Activated naive CD8-positive, alpha-beta T cell (primary cell): ENCODE results near the gene CCT3.

Source experiments
- H3K27ac Mint-ChIP-seq: one replicate; pipeline ENCODE4 v1.8.0; 2021; ENCODE audit warnings: mixed read lengths
- H3K27me3 Mint-ChIP-seq: one replicate; pipeline ENCODE4 v1.8.0; 2021; ENCODE audit warnings: mixed read lengths
- H3K36me3 Mint-ChIP-seq: one replicate; pipeline ENCODE4 v1.8.0; 2021; ENCODE audit warnings: mixed read lengths
- H3K4me1 Mint-ChIP-seq: one replicate; pipeline ENCODE4 v1.8.0; 2021; ENCODE audit warnings: low read depth, mixed read lengths
- H3K4me3 Mint-ChIP-seq: one replicate; pipeline ENCODE4 v1.8.0; 2021; ENCODE audit warnings: mild to moderate bottlenecking, mixed read lengths
- H3K9me3 Mint-ChIP-seq: one replicate; pipeline ENCODE4 v1.8.0; 2021; ENCODE audit warnings: low read depth, mixed read lengths

The CCT3 gene

DNA sequence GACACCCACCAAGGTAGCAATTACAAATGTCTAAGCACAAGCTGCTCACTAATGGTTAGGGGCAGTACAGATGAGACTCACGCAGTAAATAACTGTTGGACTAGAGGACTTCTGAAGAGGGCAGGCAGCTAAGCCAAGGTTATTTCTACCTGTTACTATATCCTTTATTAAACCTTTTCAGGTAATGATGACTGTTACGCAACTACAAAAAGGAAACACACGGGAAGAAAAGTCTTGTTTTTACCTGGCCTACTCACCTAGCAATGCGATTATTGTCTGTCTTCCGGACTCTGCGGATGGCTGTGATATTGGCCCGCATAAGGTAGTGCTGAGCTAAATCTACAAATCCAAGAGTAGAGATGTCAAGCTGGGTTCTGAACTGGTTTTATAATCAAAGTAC is 21.2 kb downstream of the CCT3 start:
- Mint-ChIP-seq H3K4me3 (no peak overlapping the region), H3K36me3 (peaks cover 5% of the 10 kb centered on the region), H3K4me1 (peaks cover 2% of the 10 kb centered on the region), H3K27me3 (no peaks in the 10 kb centered on the region), H3K27ac (no peak overlapping the region), H3K9me3 (no peaks in the 10 kb centered on the region)

DNA sequence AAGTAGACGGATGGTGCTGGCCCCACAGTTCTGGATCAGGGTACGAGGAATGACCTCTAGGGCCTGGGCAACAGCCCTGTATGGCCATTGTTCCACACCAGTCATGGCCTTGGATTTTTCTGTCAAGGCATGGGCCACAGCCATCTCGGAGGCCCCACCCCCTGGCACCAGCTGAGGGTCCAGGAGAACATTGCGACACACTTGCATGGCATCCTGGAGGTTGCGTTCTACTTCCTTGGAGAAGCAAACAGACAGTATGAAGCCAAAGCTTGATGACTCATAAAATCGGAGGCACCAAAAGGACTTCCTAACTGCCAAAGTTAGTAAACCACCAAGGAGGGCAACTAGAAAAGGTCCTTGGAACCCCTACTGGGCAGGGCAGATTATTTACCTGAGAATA is 27.1 kb downstream of the CCT3 start:
- Mint-ChIP-seq H3K9me3 (no peaks in the 10 kb centered on the region), H3K4me3 (no peak overlapping the region), H3K4me1 (no peaks in the 10 kb centered on the region), H3K27ac (no peak overlapping the region), H3K27me3 (no peaks in the 10 kb centered on the region), H3K36me3 (peaks cover 5% of the 10 kb centered on the region)

- H3K27ac Mint-ChIP-seq = peak overlapping the region; percentile 2
- H3K36me3 Mint-ChIP-seq = peaks cover 5% of the 10 kb centered on the region
- no peaks in the 10 kb centered on the region for H3K27me3 Mint-ChIP-seq
- no peak overlapping the region for H3K4me3 Mint-ChIP-seq
- no peaks in the 10 kb centered on the region for H3K9me3 Mint-ChIP-seq
- H3K4me1 Mint-ChIP-seq = no peaks in the 10 kb centered on the region
Observed at GRCh38 chr1:156308078-156308477, 30.0 kb downstream of the CCT3 start.

GRCh38 chr1:156305215-156305614 is 32.9 kb downstream of the CCT3 start:
- Mint-ChIP-seq H3K36me3 (peaks cover 2% of the 10 kb centered on the region), H3K27me3 (no peaks in the 10 kb centered on the region), H3K4me1 (no peaks in the 10 kb centered on the region), H3K9me3 (no peaks in the 10 kb centered on the region), H3K4me3 (no peak overlapping the region), H3K27ac (no peak overlapping the region)

- Mint-ChIP-seq H3K27me3 (no peaks in the 10 kb centered on the region), H3K36me3 (peaks cover 2% of the 10 kb centered on the region), H3K27ac (no peak overlapping the region), H3K9me3 (no peaks in the 10 kb centered on the region), H3K4me3 (no peak overlapping the region), H3K4me1 (no peaks in the 10 kb centered on the region)
Observed at GRCh38 chr1:156303241-156303640, 34.9 kb downstream of the CCT3 start.

DNA sequence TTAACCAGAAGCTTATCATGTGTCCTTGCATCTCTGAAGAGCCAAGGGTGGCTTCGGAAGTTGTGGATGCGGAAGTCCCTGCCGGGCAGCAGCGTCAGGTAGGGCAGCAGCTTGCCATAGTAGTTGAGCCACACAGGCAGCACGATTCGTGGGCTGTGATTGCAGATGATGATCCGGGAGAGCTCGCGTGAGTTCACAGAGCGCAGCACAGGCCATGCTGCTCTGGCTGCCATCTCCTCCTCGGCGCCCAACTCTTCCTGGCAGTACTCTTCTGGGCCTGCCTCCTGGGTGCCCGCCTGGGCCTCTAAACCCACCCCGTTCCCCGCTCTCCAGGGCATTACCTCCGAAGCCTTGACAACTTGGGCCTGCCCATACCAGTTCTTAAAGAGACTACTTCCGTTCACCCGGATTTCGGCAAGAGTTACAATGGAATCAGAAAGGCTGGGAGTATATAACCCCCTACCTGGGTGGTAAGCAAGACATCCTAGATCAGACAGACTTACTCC is 39.2 kb downstream of the CCT3 start, which contains the start of gene VHLL:
TSS of gene VHLL (minus strand) at position 456 of the 506 bp plus-strand sequence. CDS start at position 338, 118 bp downstream.
- Mint-ChIP-seq H3K27me3 (no peaks in the 10 kb centered on the region), H3K4me1 (peaks cover 16% of the 10 kb centered on the region), H3K9me3 (no peaks in the 10 kb centered on the region), H3K27ac (no peak within 1 kb of the TSS), H3K36me3 (no peaks in the 10 kb centered on the region), H3K4me3 (no peak within 1 kb of the TSS)

DNA sequence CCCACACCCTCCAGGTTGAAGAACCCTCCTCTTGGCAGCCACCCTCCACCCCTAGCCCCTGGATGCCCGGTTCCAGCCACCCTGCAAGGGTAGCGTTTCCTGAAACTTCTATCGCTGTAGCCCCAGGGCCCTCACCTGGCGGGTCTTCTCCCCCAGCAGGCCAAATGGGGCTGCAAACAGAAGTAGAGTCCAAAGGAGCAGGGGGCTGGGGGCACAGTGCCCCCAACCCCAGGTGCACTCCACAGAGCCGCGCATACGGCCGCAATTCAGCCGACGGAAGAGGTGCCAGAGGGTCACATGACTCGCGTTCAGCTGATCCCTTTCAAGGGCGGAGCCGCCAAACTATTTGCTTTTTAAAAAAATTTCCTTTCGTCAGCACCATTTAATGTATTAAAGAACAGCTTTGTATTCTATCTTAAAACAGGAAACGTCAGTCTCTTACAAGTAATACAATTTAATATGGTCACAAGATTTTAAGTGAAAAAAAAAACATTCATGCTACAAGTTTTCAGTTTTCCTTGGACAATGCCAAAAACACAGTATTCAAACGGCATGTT is 42.6 kb downstream of the CCT3 start, which contains the start of gene GLMP:
TSS of gene GLMP (minus strand) at position 289 of the 557 bp plus-strand sequence. CDS start at position 255, 34 bp downstream.
- Mint-ChIP-seq H3K4me1 (peaks cover 16% of the 10 kb centered on the region), H3K4me3 (peak within 1 kb of the TSS; percentile 89), H3K9me3 (no peaks in the 10 kb centered on the region), H3K27ac (peak within 1 kb of the TSS; percentile 64), H3K27me3 (no peaks in the 10 kb centered on the region), H3K36me3 (no peaks in the 10 kb centered on the region)

- no peaks in the 10 kb centered on the region for H3K36me3 Mint-ChIP-seq
- no peaks in the 10 kb centered on the region for H3K27me3 Mint-ChIP-seq
- peaks cover 16% of the 10 kb centered on the region for H3K4me1 Mint-ChIP-seq
- H3K9me3 Mint-ChIP-seq = no peaks in the 10 kb centered on the region
- no peak overlapping the region for H3K4me3 Mint-ChIP-seq
- H3K27ac Mint-ChIP-seq = no peak overlapping the region
Observed at GRCh38 chr1:156293895-156294294, 44.2 kb downstream of the CCT3 start.

- H3K27me3 Mint-ChIP-seq = no peaks in the 10 kb centered on the region
- no peak overlapping the region for H3K27ac Mint-ChIP-seq
- no peaks in the 10 kb centered on the region for H3K36me3 Mint-ChIP-seq
- H3K9me3 Mint-ChIP-seq = no peaks in the 10 kb centered on the region
- no peak overlapping the region for H3K4me3 Mint-ChIP-seq
- peaks cover 16% of the 10 kb centered on the region for H3K4me1 Mint-ChIP-seq
Observed at GRCh38 chr1:156293098-156293434, 45.0 kb downstream of the CCT3 start.

GRCh38 chr1:156291226-156292061 is 46.6 kb downstream of the CCT3 start:
- Mint-ChIP-seq H3K27me3 (no peaks in the 10 kb centered on the region), H3K4me3 (no peak overlapping the region), H3K36me3 (no peaks in the 10 kb centered on the region), H3K27ac (peak overlapping the region; percentile 50), H3K9me3 (no peaks in the 10 kb centered on the region), H3K4me1 (peaks cover 16% of the 10 kb centered on the region)

DNA sequence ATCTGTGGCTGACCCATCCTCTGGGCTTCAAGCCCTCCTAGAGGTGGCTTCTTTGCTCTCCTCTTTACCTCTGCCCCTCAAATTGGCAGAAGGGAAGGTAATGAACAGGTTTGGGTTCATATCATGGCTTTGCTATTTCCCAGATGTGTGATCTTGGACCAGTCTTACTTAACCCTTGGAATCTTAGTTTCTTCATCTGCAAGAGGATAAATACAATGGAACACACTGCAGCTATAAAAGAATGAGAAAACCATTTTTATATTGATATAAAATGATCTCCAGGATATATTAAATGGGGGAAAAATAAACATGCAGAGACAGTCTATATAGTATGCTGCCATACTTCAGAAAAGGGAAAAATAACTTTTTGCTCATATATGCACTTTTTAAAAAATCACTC is 48.2 kb downstream of the CCT3 start:
- Mint-ChIP-seq H3K4me3 (no peak overlapping the region), H3K27ac (peak overlapping the region; percentile 6), H3K27me3 (no peaks in the 10 kb centered on the region), H3K36me3 (no peaks in the 10 kb centered on the region), H3K4me1 (peaks cover 4% of the 10 kb centered on the region), H3K9me3 (no peaks in the 10 kb centered on the region)

DNA sequence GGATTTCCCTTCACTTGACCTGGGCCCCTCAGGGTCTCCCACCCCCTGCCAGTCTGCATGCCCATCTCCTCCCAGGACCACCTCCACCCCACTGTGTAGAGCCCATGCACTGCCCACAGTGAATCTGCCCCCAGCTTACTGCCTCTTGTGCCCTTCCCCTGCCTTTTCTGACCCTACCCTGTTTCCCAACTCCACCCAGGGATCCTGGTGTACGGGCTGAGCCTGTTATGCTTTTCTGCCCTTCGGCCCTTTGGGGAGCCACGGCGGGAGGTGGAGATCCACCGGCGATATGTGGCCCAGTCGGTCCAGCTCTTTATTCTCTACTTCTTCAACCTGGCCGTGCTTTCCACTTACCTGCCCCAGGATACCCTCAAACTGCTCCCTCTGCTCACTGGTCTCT is 52.0 kb downstream of the CCT3 start:
- Mint-ChIP-seq H3K27me3 (no peaks in the 10 kb centered on the region), H3K27ac (no peak overlapping the region), H3K36me3 (no peaks in the 10 kb centered on the region), H3K4me1 (peaks cover 17% of the 10 kb centered on the region), H3K9me3 (no peaks in the 10 kb centered on the region), H3K4me3 (no peak overlapping the region)

- H3K36me3 Mint-ChIP-seq = no peaks in the 10 kb centered on the region
- peaks cover 22% of the 10 kb centered on the region for H3K4me1 Mint-ChIP-seq
Observed at GRCh38 chr1:156285437-156285836, 52.7 kb downstream of the CCT3 start.

DNA sequence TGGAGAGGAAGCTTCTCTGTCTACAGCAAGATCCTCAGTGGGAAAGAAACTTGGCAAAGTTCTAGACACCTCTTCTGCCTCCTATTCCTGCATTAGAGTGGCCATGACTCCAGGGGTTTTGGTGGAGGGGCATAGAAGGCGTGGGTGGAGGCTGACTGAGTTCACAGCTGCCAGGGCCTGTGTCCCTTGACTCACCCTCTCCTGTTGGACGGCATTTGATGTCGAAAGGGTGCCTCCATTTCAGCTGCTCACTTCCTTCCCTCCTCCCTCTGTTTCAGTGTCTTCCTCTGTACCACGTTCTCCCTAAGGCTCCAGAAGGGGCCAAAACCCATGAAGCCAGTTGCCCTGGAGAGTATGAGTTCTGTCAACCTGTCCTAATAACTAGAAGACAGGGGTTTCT is 53.3 kb downstream of the CCT3 start:
- Mint-ChIP-seq H3K4me1 (peaks cover 27% of the 10 kb centered on the region), H3K36me3 (no peaks in the 10 kb centered on the region), H3K27ac (no peak overlapping the region), H3K4me3 (peak overlapping the region; percentile 38), H3K27me3 (no peaks in the 10 kb centered on the region), H3K9me3 (no peaks in the 10 kb centered on the region)

More at GRCh38 chr1:156285437-156285836, 52.7 kb downstream of the CCT3 start:
- Mint-ChIP-seq H3K27ac (no peak overlapping the region), H3K27me3 (no peaks in the 10 kb centered on the region), H3K9me3 (no peaks in the 10 kb centered on the region), H3K4me3 (no peak overlapping the region)

DNA sequence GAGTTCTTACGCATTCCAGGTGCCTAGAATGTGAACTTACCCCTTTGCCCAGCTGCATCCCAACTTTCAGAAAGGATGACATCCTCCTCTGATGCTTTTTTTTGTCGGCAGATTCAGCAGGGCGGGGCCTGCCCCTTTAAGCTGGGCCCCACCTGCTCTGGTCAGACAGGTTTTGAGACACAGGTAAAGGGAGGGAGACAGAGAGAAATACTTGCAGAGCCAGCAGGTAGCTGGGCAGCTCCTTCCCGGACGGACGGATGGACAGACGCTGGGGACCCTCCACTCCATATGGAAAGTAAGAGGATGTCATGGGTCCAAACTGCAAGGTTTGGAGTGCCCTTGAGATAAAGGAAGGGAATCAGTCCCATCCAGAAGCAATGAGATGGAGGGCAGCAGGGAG is 54.0 kb downstream of the CCT3 start, which contains the start of gene TMEM79:
TSS of gene TMEM79 (plus strand) at position 214 of the 400 bp plus-strand sequence. CDS start 902 bp downstream, outside the sequence.
- H3K27ac Mint-ChIP-seq = peak within 1 kb of the TSS; percentile 98
- no peaks in the 10 kb centered on the region for H3K9me3 Mint-ChIP-seq
- no peaks in the 10 kb centered on the region for H3K27me3 Mint-ChIP-seq
- H3K4me1 Mint-ChIP-seq = peaks cover 27% of the 10 kb centered on the region
- H3K4me3 Mint-ChIP-seq = peak within 1 kb of the TSS; percentile 99
- H3K36me3 Mint-ChIP-seq = no peaks in the 10 kb centered on the region
